ENCODE data around the gene LAMA2.

The LAMA2 gene

DNA sequence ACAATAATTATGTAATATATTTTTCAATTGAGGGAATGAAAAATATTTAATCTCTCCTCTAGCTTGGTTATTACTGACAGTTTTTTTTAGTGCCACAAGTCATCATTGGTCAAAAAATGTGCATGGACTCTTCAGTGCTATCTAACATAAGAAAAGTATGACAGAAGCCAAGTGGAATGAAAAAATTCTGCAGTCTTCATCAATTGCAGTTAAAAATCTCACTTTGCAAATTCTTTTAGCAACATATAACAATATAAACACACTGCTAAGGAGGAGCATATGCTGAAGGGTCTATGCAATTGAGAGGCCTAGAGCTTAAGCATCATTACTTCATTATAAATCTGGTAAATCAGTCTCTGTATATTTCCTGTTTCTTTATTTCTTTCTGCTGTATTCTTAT lies 652.0 kb downstream of the LAMA2 start:
- DNase-seq (ENCODE audit: low spot score): no peak

DNA sequence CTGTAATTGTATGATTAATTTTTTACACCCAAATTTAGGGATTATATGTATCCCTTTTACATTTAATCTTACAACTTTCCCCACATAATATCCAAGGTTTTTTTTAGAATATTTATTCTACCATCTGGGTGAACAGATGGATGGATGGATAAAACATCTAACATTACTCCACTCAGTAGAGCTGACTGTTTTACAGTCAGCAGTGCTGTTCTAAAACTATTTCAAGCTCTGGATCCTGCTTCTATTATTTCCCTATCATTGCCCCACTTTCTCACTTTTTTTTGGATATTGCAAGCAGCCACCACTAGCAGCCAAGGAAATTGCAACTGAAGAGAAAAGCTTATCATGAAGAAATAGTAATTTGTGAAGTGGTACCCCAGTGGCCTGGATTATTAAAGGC lies 653.3 kb downstream of the LAMA2 start:
- DNase-seq (ENCODE audit: low spot score): no peak

DNA sequence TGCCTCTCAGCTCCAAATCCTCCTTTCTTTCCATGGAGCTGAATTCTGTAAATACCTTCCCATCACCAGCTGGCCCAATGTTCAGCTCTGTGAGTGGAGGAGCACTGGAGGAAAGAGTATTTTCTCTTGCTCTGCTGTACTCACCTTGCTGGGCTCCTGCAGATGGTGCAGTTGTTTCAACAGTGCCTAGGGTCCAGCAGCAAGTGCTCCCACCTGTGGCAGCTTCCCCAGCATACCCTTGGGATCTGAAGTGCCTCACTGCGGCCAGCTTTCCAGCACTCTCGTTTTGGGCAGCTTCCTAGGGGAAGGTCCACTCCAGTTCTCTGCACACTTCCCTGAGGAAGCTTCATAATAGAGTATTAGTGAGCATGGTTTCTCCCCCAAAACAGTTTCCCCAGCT lies 656.1 kb downstream of the LAMA2 start:
- no peak for DNase-seq (ENCODE audit: low spot score)

DNA sequence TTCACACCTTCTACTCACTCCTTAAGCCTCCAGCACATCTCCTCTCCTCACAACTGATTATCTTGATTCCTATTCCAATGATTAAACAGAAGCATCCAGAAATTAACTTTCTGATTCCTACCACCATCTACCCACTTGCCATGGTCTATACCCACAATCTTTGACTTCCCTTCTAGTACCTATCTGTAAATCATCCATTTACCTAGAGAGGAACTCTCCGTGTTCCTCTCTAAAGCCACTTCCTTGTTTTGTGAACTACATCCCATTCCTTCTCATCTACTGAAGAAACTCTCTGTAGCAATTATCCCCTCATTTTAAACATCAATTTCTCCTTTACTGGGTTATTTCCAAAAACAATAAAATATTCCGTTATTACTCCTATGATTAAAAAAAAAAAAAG lies 659.8 kb downstream of the LAMA2 start:
- DNase-seq (ENCODE audit: low spot score): no peak

DNA sequence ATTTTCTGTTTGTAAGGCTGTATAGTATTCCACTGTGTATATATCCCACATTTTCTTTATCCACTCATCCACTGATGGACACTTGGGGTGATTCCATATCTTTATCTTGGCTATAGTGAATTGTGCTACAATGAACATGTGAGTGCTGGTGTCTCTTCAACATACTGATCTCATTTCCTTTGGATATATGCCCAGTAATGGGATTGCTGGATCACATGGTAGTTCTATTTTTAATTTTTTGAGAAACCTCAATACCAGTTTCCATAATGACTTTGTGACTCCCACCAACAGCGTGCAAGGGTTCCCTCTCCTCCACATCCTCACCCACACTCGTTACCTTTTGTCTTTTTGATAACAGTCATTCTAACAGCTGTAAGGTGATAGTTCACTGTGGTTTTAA lies 661.0 kb downstream of the LAMA2 start:
- DNase-seq (ENCODE audit: low spot score): no peak

DNA sequence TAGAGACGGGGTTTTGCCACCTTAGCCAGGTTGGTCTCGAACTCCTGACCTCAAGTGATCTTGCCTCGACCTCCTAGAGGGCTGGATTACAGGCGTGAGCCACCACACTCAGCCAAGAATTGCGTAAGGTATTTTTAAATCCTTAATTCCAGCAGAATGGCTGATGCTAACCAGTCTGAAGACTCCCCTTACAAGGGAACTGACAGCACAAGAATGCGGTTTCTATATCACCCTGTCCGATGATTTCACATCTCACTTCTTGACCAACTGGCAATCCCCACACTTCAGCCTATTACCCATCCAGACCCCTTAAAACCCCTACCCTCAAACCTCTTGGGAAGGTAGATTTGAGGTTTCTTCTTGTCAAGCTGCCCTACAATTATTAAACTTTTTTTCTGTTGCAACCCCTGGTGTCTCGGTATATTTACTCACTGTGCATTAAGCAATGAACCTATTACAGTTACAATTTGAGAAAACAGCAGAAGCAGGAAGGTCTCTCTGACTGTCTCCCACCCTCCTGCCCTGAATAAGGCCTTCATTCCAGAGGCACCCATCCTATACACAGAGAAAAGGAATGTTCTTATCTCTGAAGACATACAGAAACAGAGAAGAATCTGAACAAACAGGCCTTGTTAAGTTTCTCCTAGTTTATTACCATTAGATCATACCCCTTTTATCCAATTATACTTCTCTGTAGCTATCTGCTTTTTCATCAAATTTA lies 662.1 kb downstream of the LAMA2 start:
- DNase-seq (ENCODE audit: low spot score): no peak

DNA sequence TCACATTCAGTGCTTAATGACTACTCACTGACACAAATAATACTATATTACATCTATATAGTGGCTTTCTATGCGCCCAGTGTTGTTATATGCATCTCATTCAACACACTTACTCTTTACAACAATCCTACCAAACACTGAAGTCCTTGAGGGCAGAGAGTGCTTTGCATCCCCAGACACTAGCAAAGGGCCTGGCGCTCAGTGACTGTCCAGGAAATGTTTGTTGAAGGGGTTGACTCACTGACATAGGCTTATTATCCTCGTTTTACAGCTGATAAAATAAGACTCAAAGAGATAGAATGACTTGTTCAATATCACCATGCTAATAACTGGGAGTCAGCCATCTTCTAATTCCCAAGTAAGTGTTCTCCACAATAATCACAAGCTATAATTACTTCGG lies 663.8 kb downstream of the LAMA2 start:
- DNase-seq (ENCODE audit: low spot score): no peak

DNA sequence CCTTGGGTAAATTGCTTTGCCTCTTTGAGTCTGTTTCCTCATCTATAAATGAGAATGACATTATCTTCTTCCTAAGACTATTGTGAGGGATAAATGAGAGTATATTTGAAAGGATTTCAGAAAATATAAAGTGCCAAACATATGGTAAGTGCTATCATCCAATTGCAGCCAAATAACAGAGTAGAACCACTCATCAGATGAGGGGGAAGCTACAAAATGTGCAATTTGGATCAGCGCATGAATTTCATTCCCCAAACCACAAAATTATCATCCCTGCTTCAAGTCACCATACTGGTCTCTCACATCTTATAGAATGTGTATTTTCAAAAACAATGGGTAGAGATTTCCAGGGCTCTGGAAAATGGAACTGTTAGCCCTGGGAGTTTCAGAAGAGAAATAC lies 668.5 kb downstream of the LAMA2 start:
- no peak for DNase-seq (ENCODE audit: low spot score)

DNA sequence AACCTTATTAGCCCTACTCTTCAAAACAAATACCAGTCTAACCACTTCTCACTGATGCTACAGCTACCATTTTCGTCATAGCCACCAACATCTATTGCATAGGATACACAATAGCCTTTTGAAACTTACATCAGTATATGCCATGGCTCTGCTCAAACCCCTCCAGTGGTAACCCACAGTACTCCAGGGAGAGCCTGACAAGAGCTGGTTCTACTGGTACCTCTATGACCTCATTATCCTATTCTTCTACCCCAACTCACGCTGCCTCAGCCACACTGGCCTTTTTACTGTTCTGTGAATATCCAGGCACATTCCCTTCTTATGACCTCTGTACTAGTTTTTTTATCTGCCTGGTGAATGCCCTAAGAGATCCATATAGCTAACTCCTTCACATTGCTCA lies 669.5 kb downstream of the LAMA2 start:
- DNase-seq (ENCODE audit: low spot score): no peak

DNA sequence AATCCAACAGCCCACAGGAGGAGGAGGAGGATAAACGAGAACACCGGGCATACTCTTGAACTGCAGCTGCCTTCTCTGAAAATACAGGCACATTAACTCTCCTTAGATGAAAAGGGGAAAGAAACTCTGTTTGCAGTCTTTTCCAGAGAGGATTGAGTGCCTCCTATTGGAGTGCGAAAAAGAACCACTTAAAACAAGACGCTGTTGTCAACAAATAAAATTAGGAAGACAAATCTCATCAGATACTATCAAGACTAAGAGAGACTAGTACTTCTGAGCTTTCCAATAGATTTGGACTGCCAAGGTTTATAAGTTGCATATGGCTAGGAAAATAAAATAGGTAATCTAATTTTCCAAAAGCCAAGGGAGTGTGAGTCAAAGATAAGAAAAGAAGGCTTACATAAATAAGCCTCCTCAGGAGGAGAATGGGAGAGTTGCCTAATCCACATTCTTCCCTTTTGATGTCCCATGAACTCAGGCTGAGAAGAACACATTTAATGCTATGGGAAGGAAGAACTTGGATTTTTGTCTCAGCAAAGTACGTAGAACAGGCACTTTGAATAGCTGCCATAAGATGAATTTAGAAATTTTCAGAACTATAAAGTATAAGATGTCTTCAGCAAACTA lies 672.4 kb downstream of the LAMA2 start:
- no peak for DNase-seq (ENCODE audit: low spot score)

DNA sequence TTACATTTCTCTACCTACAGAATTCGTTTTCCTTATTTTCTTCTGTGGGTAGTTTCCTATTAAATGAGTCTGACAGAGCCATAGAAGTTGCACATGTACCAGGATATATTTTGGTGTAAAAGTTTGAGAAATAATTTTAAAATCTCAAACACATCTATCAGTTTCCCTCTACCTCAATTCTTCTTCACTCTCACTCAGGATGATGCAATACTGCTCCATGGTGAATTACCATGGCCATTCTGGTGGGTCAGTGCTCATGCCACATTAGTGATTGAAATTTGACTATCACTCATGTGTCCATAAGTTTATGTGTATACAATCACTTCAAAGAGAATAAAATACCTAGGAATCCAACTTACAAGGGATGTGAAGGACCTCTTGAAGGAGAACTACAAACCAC lies 675.3 kb downstream of the LAMA2 start:
- DNase-seq (ENCODE audit: low spot score): no peak

DNA sequence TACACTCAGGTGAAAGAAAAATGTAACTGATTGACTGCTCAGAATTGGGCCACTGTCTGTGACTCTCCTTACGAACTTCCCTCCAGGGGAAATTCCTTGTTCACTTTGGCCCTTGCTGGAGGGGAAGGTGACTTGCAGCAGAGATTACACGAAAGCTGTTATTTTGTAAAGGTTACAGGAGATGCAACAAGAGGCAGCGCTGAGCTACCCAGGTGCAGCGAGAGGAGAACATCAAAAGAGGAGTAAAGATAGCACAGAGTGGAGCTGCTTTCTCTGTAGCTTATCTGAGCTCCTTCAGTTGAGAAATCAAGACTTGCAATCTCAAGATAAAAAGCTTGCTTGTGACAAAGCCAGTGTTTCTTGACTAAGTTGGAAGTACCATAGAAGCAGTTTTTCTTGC lies 682.4 kb downstream of the LAMA2 start:
- DNase-seq (ENCODE audit: low spot score): no peak

DNA sequence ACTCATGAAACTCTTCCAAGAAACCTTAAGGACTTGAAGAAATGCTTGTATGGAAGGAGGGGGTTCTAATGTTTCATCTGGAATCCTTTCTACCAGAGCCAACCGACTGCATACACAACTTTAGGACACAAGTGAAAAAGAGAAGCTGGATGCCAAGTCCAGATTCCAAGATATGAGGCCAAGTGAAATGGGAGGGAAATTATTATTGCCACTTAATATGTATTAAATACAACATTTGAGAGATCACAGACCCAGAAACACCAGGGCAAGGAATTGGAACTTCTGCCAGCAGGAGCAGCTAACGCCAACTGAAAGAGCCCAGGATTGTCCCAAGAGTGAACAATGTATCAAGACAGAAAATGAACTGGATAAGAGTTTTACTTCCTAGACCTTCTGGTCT lies 682.9 kb downstream of the LAMA2 start:
- no peak for DNase-seq (ENCODE audit: low spot score)
